GM23338 (cell line): ENCODE data around the gene BRAF.

Experiments used
- CREB1 ChIP-seq: fragments of 250-450 bp; sonication (Bioruptor Pico); IDR thresholded peaks from 2 replicates; pipeline ENCODE4 v1.5.0; 2020; ENCODE audit warnings: low read depth, mild to moderate bottlenecking, moderate library complexity
- CTCF ChIP-seq, 2 experiments: fragments of 200-600 bp in 1 of 2; sonication (generic) in 1 of 2; conservative IDR thresholded peaks; 2 replicates each; pipeline versions ENCODE4 v1.5.1 to v1.6.1; 2016 to 2017; ENCODE audit warnings: antibody characterized with exemption in 2 of 2, low read depth in 2 of 2, mild to moderate bottlenecking in 2 of 2, moderate library complexity in 1 of 2
- EZH2 ChIP-seq: fragments of 200-600 bp; sonication (generic); IDR thresholded peaks from one replicate; pipeline ENCODE4 v1.8.0; 2017; ENCODE audit warnings: antibody characterized with exemption, mild to moderate bottlenecking, low read depth; ENCODE audit not compliant: unreplicated experiment
- EZH2phosphoT487 ChIP-seq: fragments of 200-600 bp; sonication (generic); IDR thresholded peaks from one replicate; pipeline ENCODE4 v1.8.1; 2018; ENCODE audit warnings: antibody characterized with exemption; ENCODE audit not compliant: unreplicated experiment
- JUNB ChIP-seq: IDR thresholded peaks from one replicate; pipeline ENCODE4 v1.6.1; 2016; ENCODE audit warnings: antibody characterized with exemption; ENCODE audit not compliant: unreplicated experiment
- NANOG ChIP-seq: IDR thresholded peaks from 2 replicates; pipeline ENCODE4 v1.6.1; 2016; ENCODE audit warnings: antibody characterized with exemption, borderline replicate concordance
- POLR2AphosphoS5 ChIP-seq: IDR thresholded peaks from 2 replicates; pipeline ENCODE4 v1.6.1; 2016; ENCODE audit warnings: antibody characterized with exemption, low read depth
- STAT1 ChIP-seq: IDR thresholded peaks from one replicate; pipeline ENCODE4 v1.6.1; 2016; ENCODE audit warnings: antibody characterized with exemption; ENCODE audit not compliant: unreplicated experiment
- ZNF331 ChIP-seq: fragments of 250-450 bp; sonication (Bioruptor Pico); IDR thresholded peaks from 2 replicates; pipeline ENCODE4 v1.5.0; 2020; ENCODE audit warnings: low read depth, mild to moderate bottlenecking, moderate library complexity

- no peak for TF ChIP-seq CTCF (conservative IDR thresholded peaks at IDR 0.05; ENCODE audit: low read depth in 2 of 2)
- no peak for TF ChIP-seq EZH2
- TF ChIP-seq JUNB, result no peak
- TF ChIP-seq POLR2AphosphoS5, result no peak
- TF ChIP-seq CREB1 (CRISPR knock-in tag), result no peak
- TF ChIP-seq EZH2phosphoT487, result no peak
- no peak for TF ChIP-seq ZNF331
- no peak for TF ChIP-seq NANOG
- no peak for TF ChIP-seq STAT1
Measured at GRCh38 chr7:140927351-140927750, 2.6 kb upstream of the BRAF start.
